HepG2 (cell line): ENCODE results near the gene PPP1CC. TPM values are rescaled to one million over a fixed set of nuclear protein-coding genes. Genes with fewer than 3 reads are reported as not detected.

ENCODE experiments used
- ATM ChIP-seq: fragments of 450-650 bp; IDR thresholded peaks from 2 replicates; pipeline ENCODE4 v1.7.1; 2017; ENCODE audit warnings: mild to moderate bottlenecking, borderline replicate concordance
- DMAP1 ChIP-seq: IDR thresholded peaks from 2 replicates; pipeline ENCODE4 v1.6.1; 2016
- ETS1 ChIP-seq: sonication (generic); formaldehyde crosslinking; IDR thresholded peaks from 2 replicates; pipeline ENCODE4 v1.4.0; 2020; ENCODE audit warnings: missing genetic modification reagents
- FOXA1 ChIP-seq, 2 experiments: fragments of 450-650 bp in 1 of 2; sonication (generic) in 1 of 2; formaldehyde crosslinking in 1 of 2; IDR thresholded peaks; 2 replicates each; pipeline versions ENCODE4 v1.4.0 to v1.6.1; 2016 to 2020; ENCODE audit warnings: missing genetic modification reagents in 1 of 2
- HMG20A ChIP-seq: IDR thresholded peaks from 2 replicates; pipeline ENCODE4 v1.6.1; 2016; ENCODE audit warnings: borderline replicate concordance
- KLF11 ChIP-seq: IDR thresholded peaks from 2 replicates; pipeline ENCODE4 v1.6.1; 2016; ENCODE audit warnings: missing compliant biosample characterization
- KLF13 ChIP-seq: sonication (generic); formaldehyde crosslinking; IDR thresholded peaks from 2 replicates; pipeline ENCODE4 v1.4.0; 2020; ENCODE audit warnings: mild to moderate bottlenecking, missing genetic modification reagents
- MAF1 ChIP-seq: sonication (generic); formaldehyde crosslinking; IDR thresholded peaks from 2 replicates; pipeline ENCODE4 v1.5.0; 2020; ENCODE audit warnings: missing genetic modification reagents, borderline replicate concordance
- PLSCR1 ChIP-seq: sonication (generic); formaldehyde crosslinking; IDR thresholded peaks from 2 replicates; pipeline ENCODE4 v1.5.0; 2020; ENCODE audit warnings: missing genetic modification reagents, mild to moderate bottlenecking, borderline replicate concordance
- SMC3 ChIP-seq: IDR thresholded peaks from 2 replicates; pipeline ENCODE4 v1.6.1; 2011; ENCODE audit warnings: low read length, improper control_type of control experiment
- ZBTB43 ChIP-seq: sonication (generic); formaldehyde crosslinking; conservative IDR thresholded peaks from 2 replicates; pipeline ENCODE4 v1.4.0; 2020; ENCODE audit warnings: missing genetic modification reagents
- ZIK1 ChIP-seq: sonication (generic); formaldehyde crosslinking; IDR thresholded peaks from 2 replicates; pipeline ENCODE4 v1.5.0; 2020; ENCODE audit warnings: mild to moderate bottlenecking, low read depth, missing genetic modification reagents, borderline replicate concordance
- ZNF121 ChIP-seq: sonication (generic); formaldehyde crosslinking; IDR thresholded peaks from 2 replicates; pipeline ENCODE4 v1.5.0; 2020; ENCODE audit warnings: mild to moderate bottlenecking, missing genetic modification reagents
- ZNF235 ChIP-seq: sonication (generic); formaldehyde crosslinking; IDR thresholded peaks from 2 replicates; pipeline ENCODE4 v1.8.1; 2023; ENCODE audit warnings: mild to moderate bottlenecking, missing genetic modification reagents, borderline replicate concordance
- ZNF260 ChIP-seq: sonication (generic); formaldehyde crosslinking; IDR thresholded peaks from 2 replicates; pipeline ENCODE4 v1.4.0; 2020; ENCODE audit warnings: missing genetic modification reagents, low read depth, mild to moderate bottlenecking, borderline replicate concordance
- ZNF296 ChIP-seq: sonication (generic); formaldehyde crosslinking; conservative IDR thresholded peaks from 2 replicates; pipeline ENCODE4 v1.5.0; 2020; ENCODE audit warnings: mild to moderate bottlenecking, missing genetic modification reagents
- ZNF441 ChIP-seq: sonication (generic); formaldehyde crosslinking; IDR thresholded peaks from 2 replicates; pipeline ENCODE4 v1.7.0; 2021; ENCODE audit warnings: missing genetic modification reagents, borderline replicate concordance
- ZNF552 ChIP-seq: sonication (generic); formaldehyde crosslinking; IDR thresholded peaks from 2 replicates; pipeline ENCODE4 v1.9.0; 2022; ENCODE audit warnings: missing genetic modification reagents, mild to moderate bottlenecking, borderline replicate concordance
- ZNF773 ChIP-seq: sonication (generic); formaldehyde crosslinking; IDR thresholded peaks from 2 replicates; pipeline ENCODE4 v1.4.0; 2020; ENCODE audit warnings: missing genetic modification reagents, borderline replicate concordance
- ZNF784 ChIP-seq: sonication (generic); formaldehyde crosslinking; IDR thresholded peaks from 2 replicates; pipeline ENCODE4 v1.5.1; 2020; ENCODE audit warnings: missing genetic modification reagents, mild to moderate bottlenecking, borderline replicate concordance
- ZZZ3 ChIP-seq: sonication (generic); formaldehyde crosslinking; IDR thresholded peaks from 2 replicates; pipeline ENCODE4 v1.4.0; 2020; ENCODE audit warnings: missing genetic modification reagents, mild to moderate bottlenecking, borderline replicate concordance
- polyA plus RNA-seq, 8 experiments: library from polyadenylated mRNA; depleted of rRNA in 3 of 8; stranded (reverse) in 7 of 8; unstranded in 1 of 8; fragments of >200 nt; fragmentation: Illumina TruSeq in 4 of 8; extraction: Trizol in 4 of 8; gene quantifications; 2 replicates each; pipeline versions ENCODE4 v1.2.1 to v1.2.3, GENCODE V29; 2011 to 2016; ENCODE audit warnings: low read depth in 4 of 8, missing spikeins in 1 of 8, mixed read lengths in 1 of 8; ENCODE audit not compliant: insufficient read depth in 1 of 8
- total RNA-seq, 5 experiments: library from RNA; depleted of rRNA; stranded (reverse); fragments of >200 nt; fragmentation: Illumina TruSeq; extraction: Trizol; gene quantifications; 2 replicates each; pipeline ENCODE4 v1.2.3, GENCODE V29; 2016; ENCODE audit warnings: low read depth in 1 of 5
- TF ChIP-seq, protein P1 (sequence below): sonication (generic); formaldehyde crosslinking; IDR thresholded peaks from 2 replicates; pipeline ENCODE4 v1.4.0; 2020; ENCODE audit warnings: missing genetic modification reagents

Gene PPP1CC
- total and polyA plus RNA-seq, 2 of the 13 experiments (the other 11 are each of a cell fraction or from before 2014, with no cell fraction given), result 178 to 187 TPM

- TF ChIP-seq HMG20A (no peak), ZIK1 (no peak), KLF13 (CRISPR knock-in tag) (no peak), KLF11 (no peak), ZNF121 (CRISPR knock-in tag) (no peak), DMAP1 (CRISPR knock-in tag) (peak; percentile 79; the same call in 1 of the 2 replicates), ZNF773 (CRISPR knock-in tag) (no peak), ZBTB43 (no peak; the same call in 1 of the 2 replicates), ETS1 (no peak), ZNF441 (CRISPR knock-in tag) (peak; percentile 69), PLSCR1 (CRISPR knock-in tag) (no peak), MAF1 (CRISPR knock-in tag) (no peak), SMC3 (no peak), ZNF552 (CRISPR knock-in tag) (no peak), ATM (no peak), ZNF784 (CRISPR knock-in tag) (no peak), FOXA1 (IDR thresholded peaks at IDR 0.05) (no peak), FOXA1 (CRISPR knock-in tag; IDR thresholded peaks at IDR 0.05) (peak; percentile 84), ZZZ3 (CRISPR knock-in tag) (no peak), ZNF260 (CRISPR knock-in tag) (no peak), ZNF296 (CRISPR knock-in tag) (no peak), ZNF235 (CRISPR knock-in tag) (no peak)
- TF ChIP-seq, protein P1, sequence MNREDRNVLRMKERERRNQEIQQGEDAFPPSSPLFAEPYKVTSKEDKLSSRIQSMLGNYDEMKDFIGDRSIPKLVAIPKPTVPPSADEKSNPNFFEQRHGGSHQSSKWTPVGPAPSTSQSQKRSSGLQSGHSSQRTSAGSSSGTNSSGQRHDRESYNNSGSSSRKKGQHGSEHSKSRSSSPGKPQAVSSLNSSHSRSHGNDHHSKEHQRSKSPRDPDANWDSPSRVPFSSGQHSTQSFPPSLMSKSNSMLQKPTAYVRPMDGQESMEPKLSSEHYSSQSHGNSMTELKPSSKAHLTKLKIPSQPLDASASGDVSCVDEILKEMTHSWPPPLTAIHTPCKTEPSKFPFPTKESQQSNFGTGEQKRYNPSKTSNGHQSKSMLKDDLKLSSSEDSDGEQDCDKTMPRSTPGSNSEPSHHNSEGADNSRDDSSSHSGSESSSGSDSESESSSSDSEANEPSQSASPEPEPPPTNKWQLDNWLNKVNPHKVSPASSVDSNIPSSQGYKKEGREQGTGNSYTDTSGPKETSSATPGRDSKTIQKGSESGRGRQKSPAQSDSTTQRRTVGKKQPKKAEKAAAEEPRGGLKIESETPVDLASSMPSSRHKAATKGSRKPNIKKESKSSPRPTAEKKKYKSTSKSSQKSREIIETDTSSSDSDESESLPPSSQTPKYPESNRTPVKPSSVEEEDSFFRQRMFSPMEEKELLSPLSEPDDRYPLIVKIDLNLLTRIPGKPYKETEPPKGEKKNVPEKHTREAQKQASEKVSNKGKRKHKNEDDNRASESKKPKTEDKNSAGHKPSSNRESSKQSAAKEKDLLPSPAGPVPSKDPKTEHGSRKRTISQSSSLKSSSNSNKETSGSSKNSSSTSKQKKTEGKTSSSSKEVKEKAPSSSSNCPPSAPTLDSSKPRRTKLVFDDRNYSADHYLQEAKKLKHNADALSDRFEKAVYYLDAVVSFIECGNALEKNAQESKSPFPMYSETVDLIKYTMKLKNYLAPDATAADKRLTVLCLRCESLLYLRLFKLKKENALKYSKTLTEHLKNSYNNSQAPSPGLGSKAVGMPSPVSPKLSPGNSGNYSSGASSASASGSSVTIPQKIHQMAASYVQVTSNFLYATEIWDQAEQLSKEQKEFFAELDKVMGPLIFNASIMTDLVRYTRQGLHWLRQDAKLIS (CRISPR knock-in tag), result no peak
Measured at GRCh38 chr12:110742718-110743570, at the start of gene PPP1CC (continued).
